ENCODE measurements around the gene QPRT.
"Not testable (repeated sequence)": the region's sequence is repeated elsewhere in the genome, so short reads cannot be mapped to it uniquely, and the experiment has no call there.

DNA sequence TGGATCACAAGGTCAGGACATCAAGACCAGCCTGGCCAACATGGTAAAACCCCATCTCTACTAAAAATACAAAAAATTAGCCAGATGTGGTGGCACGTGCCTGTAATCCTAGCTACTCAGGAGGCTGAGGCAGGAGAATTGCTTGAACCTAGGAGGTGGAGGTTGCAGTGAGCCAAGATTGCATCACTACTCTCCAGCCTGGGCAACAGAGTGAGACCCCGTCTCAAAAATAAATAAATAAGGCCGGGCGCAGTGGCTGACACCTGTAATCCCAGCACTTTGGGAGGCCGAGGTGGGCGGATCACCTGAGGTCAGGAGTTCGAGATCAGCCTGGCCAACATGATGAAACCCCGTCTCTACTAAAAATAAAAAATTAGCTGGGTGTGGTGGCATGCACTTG lies 40.2 kb upstream of the QPRT start:
- TF ChIP-seq KDM5A (IDR thresholded peaks at IDR 0.05; ENCODE audit: low read length); NRF1 (IDR thresholded peaks at IDR 0.05; ENCODE audit: low read depth, low read length); POLR2A (IDR thresholded peaks at IDR 0.05; ENCODE audit: control extremely low read depth in 1 of 2, low read depth in 2 of 2, low read length in 2 of 2); HDAC2 (IDR thresholded peaks at IDR 0.05; ENCODE audit: borderline replicate concordance in 1 of 2, low read depth in 2 of 2, low read length in 2 of 2); MAX (IDR thresholded peaks at IDR 0.05): not testable (repeated sequence)
- TF ChIP-seq, protein P1, sequence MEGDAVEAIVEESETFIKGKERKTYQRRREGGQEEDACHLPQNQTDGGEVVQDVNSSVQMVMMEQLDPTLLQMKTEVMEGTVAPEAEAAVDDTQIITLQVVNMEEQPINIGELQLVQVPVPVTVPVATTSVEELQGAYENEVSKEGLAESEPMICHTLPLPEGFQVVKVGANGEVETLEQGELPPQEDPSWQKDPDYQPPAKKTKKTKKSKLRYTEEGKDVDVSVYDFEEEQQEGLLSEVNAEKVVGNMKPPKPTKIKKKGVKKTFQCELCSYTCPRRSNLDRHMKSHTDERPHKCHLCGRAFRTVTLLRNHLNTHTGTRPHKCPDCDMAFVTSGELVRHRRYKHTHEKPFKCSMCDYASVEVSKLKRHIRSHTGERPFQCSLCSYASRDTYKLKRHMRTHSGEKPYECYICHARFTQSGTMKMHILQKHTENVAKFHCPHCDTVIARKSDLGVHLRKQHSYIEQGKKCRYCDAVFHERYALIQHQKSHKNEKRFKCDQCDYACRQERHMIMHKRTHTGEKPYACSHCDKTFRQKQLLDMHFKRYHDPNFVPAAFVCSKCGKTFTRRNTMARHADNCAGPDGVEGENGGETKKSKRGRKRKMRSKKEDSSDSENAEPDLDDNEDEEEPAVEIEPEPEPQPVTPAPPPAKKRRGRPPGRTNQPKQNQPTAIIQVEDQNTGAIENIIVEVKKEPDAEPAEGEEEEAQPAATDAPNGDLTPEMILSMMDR (IDR thresholded peaks at IDR 0.05; ENCODE audit: control extremely low read depth in 1 of 3, insufficient read depth in 1 of 3, low read depth in 1 of 3, low read length in 3 of 3) = not testable (repeated sequence)
